Memory B cell (primary cell): ENCODE results near the gene CCSER2.
"Not testable (repeated sequence)": the region's sequence is repeated elsewhere in the genome, so short reads cannot be mapped to it uniquely, and the experiment has no call there.

ENCODE experiments used
- ATAC-seq: fragments of 150-1000 bp; cut with Tn5 transposase; 2 replicates; pipeline ENCODE4 v1.10.0; 2021; ENCODE audit warnings: low read depth, mild to moderate bottlenecking, moderate library complexity
- DNase-seq, 2 donors: peaks; one replicate each; pipeline ENCODE4 v3.0.0; 2022; ENCODE audit warnings: low spot score in 2 of 2
- H3K27ac Mint-ChIP-seq: one replicate; pipeline ENCODE4 v1.8.0; 2022; ENCODE audit warnings: mild to moderate bottlenecking, moderate library complexity, mixed read lengths
- H3K27me3 Mint-ChIP-seq: one replicate; pipeline ENCODE4 v1.8.0; 2022; ENCODE audit warnings: mixed read lengths
- H3K36me3 Mint-ChIP-seq: one replicate; pipeline ENCODE4 v1.8.0; 2022; ENCODE audit warnings: mild to moderate bottlenecking, mixed read lengths
- H3K4me1 Mint-ChIP-seq: one replicate; pipeline ENCODE4 v1.8.0; 2022; ENCODE audit warnings: mixed read lengths
- H3K4me3 Mint-ChIP-seq: one replicate; pipeline ENCODE4 v1.8.0; 2022; ENCODE audit warnings: mild to moderate bottlenecking, moderate library complexity, mixed read lengths
- H3K9me3 Mint-ChIP-seq: one replicate; pipeline ENCODE4 v1.8.0; 2022; ENCODE audit warnings: mixed read lengths

CCSER2 gene

GRCh38 chr10:84328418-84329195 lies at the start of gene CCSER2:
Gene CCSER2, plus strand, starts transcription at chr10:84328589. Its CDS starts 42,464 bp downstream, at chr10:84371053.
- ATAC-seq (peak; percentile 82), DNase-seq (peak; percentile 95)
- H3K27me3 Mint-ChIP-seq: no peaks in the 10 kb centered on the region
- peak within 1 kb of the TSS; percentile 90 for H3K4me3 Mint-ChIP-seq
- no peaks in the 10 kb centered on the region for H3K9me3 Mint-ChIP-seq
- peak within 1 kb of the TSS; percentile 93 for H3K27ac Mint-ChIP-seq
- H3K36me3 Mint-ChIP-seq: no peaks in the 10 kb centered on the region
- H3K4me1 Mint-ChIP-seq: peaks cover 22% of the 10 kb centered on the region

GRCh38 chr10:84279876-84280475 lies 48.4 kb upstream of the CCSER2 start:
- not testable (repeated sequence) for H3K4me1 Mint-ChIP-seq, ATAC-seq, H3K27ac Mint-ChIP-seq, H3K9me3 Mint-ChIP-seq, DNase-seq, H3K36me3 Mint-ChIP-seq
- peaks cover 12% of the 10 kb centered on the region for H3K27me3 Mint-ChIP-seq
- H3K4me3 Mint-ChIP-seq: peak overlapping the region; percentile 55

GRCh38 chr10:84286695-84287094 lies 41.7 kb upstream of the CCSER2 start:
- DNase-seq (no peak), ATAC-seq (no peak)
- Mint-ChIP-seq H3K27ac (no peak overlapping the region), H3K4me3 (no peak overlapping the region), H3K27me3 (peaks cover 3% of the 10 kb centered on the region), H3K36me3 (no peaks in the 10 kb centered on the region), H3K4me1 (no peaks in the 10 kb centered on the region), H3K9me3 (no peaks in the 10 kb centered on the region)

- no peak overlapping the region for H3K27ac Mint-ChIP-seq
- no peaks in the 10 kb centered on the region for H3K4me1 Mint-ChIP-seq
- no peaks in the 10 kb centered on the region for H3K36me3 Mint-ChIP-seq
- ATAC-seq (no peak), DNase-seq (no peak)
- peaks cover 3% of the 10 kb centered on the region for H3K27me3 Mint-ChIP-seq
- H3K9me3 Mint-ChIP-seq: no peaks in the 10 kb centered on the region
- no peak overlapping the region for H3K4me3 Mint-ChIP-seq
Measured at GRCh38 chr10:84288151-84288550, 40.2 kb upstream of the CCSER2 start.

GRCh38 chr10:84289521-84290200 lies 38.7 kb upstream of the CCSER2 start:
- Mint-ChIP-seq H3K27me3 (peaks cover 3% of the 10 kb centered on the region), H3K4me1 (no peaks in the 10 kb centered on the region), H3K27ac (no peak overlapping the region), H3K36me3 (no peaks in the 10 kb centered on the region), H3K9me3 (no peaks in the 10 kb centered on the region), H3K4me3 (no peak overlapping the region)
- ATAC-seq: no peak
- no peak for DNase-seq

GRCh38 chr10:84290235-84290634 lies 38.2 kb upstream of the CCSER2 start:
- Mint-ChIP-seq H3K9me3 (no peaks in the 10 kb centered on the region), H3K4me3 (no peak overlapping the region), H3K36me3 (no peaks in the 10 kb centered on the region), H3K27ac (no peak overlapping the region), H3K27me3 (peaks cover 3% of the 10 kb centered on the region), H3K4me1 (no peaks in the 10 kb centered on the region)
- no peak for DNase-seq
- ATAC-seq: no peak

GRCh38 chr10:84291384-84291783 lies 37.0 kb upstream of the CCSER2 start:
- Mint-ChIP-seq H3K36me3 (no peaks in the 10 kb centered on the region), H3K4me3 (no peak overlapping the region), H3K27me3 (peaks cover 3% of the 10 kb centered on the region), H3K27ac (no peak overlapping the region), H3K4me1 (no peaks in the 10 kb centered on the region), H3K9me3 (no peaks in the 10 kb centered on the region)
- no peak for ATAC-seq
- no peak for DNase-seq

GRCh38 chr10:84292502-84292901 lies 35.9 kb upstream of the CCSER2 start:
- Mint-ChIP-seq H3K4me3 (no peak overlapping the region), H3K27me3 (peaks cover 3% of the 10 kb centered on the region), H3K4me1 (no peaks in the 10 kb centered on the region), H3K36me3 (no peaks in the 10 kb centered on the region), H3K9me3 (no peaks in the 10 kb centered on the region), H3K27ac (no peak overlapping the region)
- ATAC-seq: no peak
- no peak for DNase-seq

- no peak overlapping the region for H3K27ac Mint-ChIP-seq
- ATAC-seq: no peak
Measured at GRCh38 chr10:84293171-84293570, 35.2 kb upstream of the CCSER2 start.

GRCh38 chr10:84293574-84294016 lies 34.8 kb upstream of the CCSER2 start:
- no peaks in the 10 kb centered on the region for H3K36me3 Mint-ChIP-seq
- H3K27me3 Mint-ChIP-seq: no peaks in the 10 kb centered on the region
- no peak overlapping the region for H3K4me3 Mint-ChIP-seq
- no peak overlapping the region for H3K27ac Mint-ChIP-seq
- ATAC-seq (no peak), DNase-seq (no peak)
- H3K9me3 Mint-ChIP-seq: no peaks in the 10 kb centered on the region
- H3K4me1 Mint-ChIP-seq: no peaks in the 10 kb centered on the region

More at GRCh38 chr10:84293171-84293570, 35.2 kb upstream of the CCSER2 start:
- H3K4me1 Mint-ChIP-seq: no peaks in the 10 kb centered on the region
- no peak for DNase-seq
- H3K9me3 Mint-ChIP-seq: no peaks in the 10 kb centered on the region
- H3K36me3 Mint-ChIP-seq: no peaks in the 10 kb centered on the region
- H3K27me3 Mint-ChIP-seq: no peaks in the 10 kb centered on the region
- no peak overlapping the region for H3K4me3 Mint-ChIP-seq

- Mint-ChIP-seq H3K36me3 (no peaks in the 10 kb centered on the region), H3K9me3 (no peaks in the 10 kb centered on the region), H3K27me3 (peaks cover 2% of the 10 kb centered on the region), H3K27ac (no peak overlapping the region), H3K4me1 (no peaks in the 10 kb centered on the region), H3K4me3 (no peak overlapping the region)
- ATAC-seq (no peak), DNase-seq (no peak)
Measured at GRCh38 chr10:84294766-84295447, 33.5 kb upstream of the CCSER2 start.

- ATAC-seq (no peak), DNase-seq (no peak)
- Mint-ChIP-seq H3K4me1 (no peaks in the 10 kb centered on the region), H3K9me3 (no peaks in the 10 kb centered on the region), H3K36me3 (no peaks in the 10 kb centered on the region), H3K4me3 (no peak overlapping the region), H3K27ac (no peak overlapping the region), H3K27me3 (peaks cover 2% of the 10 kb centered on the region)
Measured at GRCh38 chr10:84296091-84296981, 32.1 kb upstream of the CCSER2 start.

- no peaks in the 10 kb centered on the region for H3K36me3 Mint-ChIP-seq
- no peak overlapping the region for H3K27ac Mint-ChIP-seq
- no peaks in the 10 kb centered on the region for H3K9me3 Mint-ChIP-seq
- no peak for ATAC-seq
- H3K4me1 Mint-ChIP-seq: no peaks in the 10 kb centered on the region
- no peak overlapping the region for H3K4me3 Mint-ChIP-seq
- H3K27me3 Mint-ChIP-seq: peaks cover 5% of the 10 kb centered on the region
- DNase-seq: no peak
Measured at GRCh38 chr10:84298057-84298456, 30.3 kb upstream of the CCSER2 start.
